Hepatocyte (in vitro differentiated cells): ENCODE data around the gene MANBA.

ENCODE experiments used
- CTCF ChIP-seq: fragments of 200-600 bp; sonication (generic); IDR thresholded peaks from 2 replicates; pipeline ENCODE4 v1.5.1; 2016; ENCODE audit warnings: antibody characterized with exemption, mild to moderate bottlenecking; ENCODE audit not compliant: poor library complexity
- EZH2 ChIP-seq: fragments of 200-600 bp; sonication (generic); IDR thresholded peaks from 2 replicates; pipeline ENCODE4 v1.6.1; 2016; ENCODE audit warnings: antibody characterized with exemption, mild to moderate bottlenecking, borderline replicate concordance

DNA sequence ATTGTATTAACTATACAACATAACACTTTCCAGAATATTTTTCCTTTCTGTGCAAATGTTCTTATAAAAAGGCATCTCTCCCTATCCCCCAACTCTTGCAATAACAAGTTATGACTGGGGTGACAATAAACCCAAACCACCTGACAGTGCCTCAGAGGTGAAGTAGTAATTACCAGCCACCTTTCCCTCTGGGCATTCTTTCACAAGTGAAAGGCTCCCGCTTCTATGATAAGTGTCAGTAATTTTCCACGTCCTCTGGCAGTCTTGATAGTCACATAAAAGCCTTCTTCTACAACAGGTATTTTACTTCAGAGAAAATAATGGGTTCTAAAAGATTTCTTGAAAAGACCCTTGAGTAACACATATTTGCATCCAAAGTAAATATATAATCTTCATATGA, 82.7 kb downstream of the MANBA start:
- TF ChIP-seq CTCF (no peak), EZH2 (no peak)
